HUES48 (cell line): ENCODE results near the gene BACE1-AS.
"Not testable (repeated sequence)": the region's sequence is repeated elsewhere in the genome, so short reads cannot be mapped to it uniquely, and the experiment has no call there.

Experiments used
- H3K27ac ChIP-seq: one replicate; pipeline ENCODE4 v1.7.0; 2013; ENCODE audit warnings: low read depth, low read length, inconsistent platforms
- H3K27me3 ChIP-seq: 2 replicates; pipeline ENCODE4 v1.6.1; 2013; ENCODE audit warnings: mild to moderate bottlenecking, low read length; ENCODE audit not compliant: control insufficient read depth, insufficient read depth
- H3K36me3 ChIP-seq: 2 replicates; pipeline ENCODE4 v1.6.1; 2013; ENCODE audit warnings: low read length; ENCODE audit not compliant: control insufficient read depth, insufficient read depth
- H3K4me1 ChIP-seq: 2 replicates; pipeline ENCODE4 v1.6.1; 2013; ENCODE audit warnings: mild to moderate bottlenecking, low read length; ENCODE audit not compliant: control insufficient read depth, insufficient read depth
- H3K4me3 ChIP-seq: 2 replicates; pipeline ENCODE4 v1.5.1; 2013; ENCODE audit warnings: mild to moderate bottlenecking, low read depth, low read length
- H3K9ac ChIP-seq: 2 replicates; pipeline ENCODE4 v1.6.1; 2013; ENCODE audit warnings: mild to moderate bottlenecking, low read depth, low read length, moderate library complexity
- H3K9me3 ChIP-seq: 2 replicates; pipeline ENCODE4 v1.6.1; 2013; ENCODE audit warnings: low read length; ENCODE audit not compliant: control insufficient read depth, insufficient read depth

Gene BACE1-AS

GRCh38 chr11:117290809-117291396 is at the start of gene BACE1-AS:
BACE1-AS (plus strand) TSS chr11:117291346.
- no peak within 1 kb of the TSS for H3K4me3 ChIP-seq
- H3K9ac ChIP-seq = no peak within 1 kb of the TSS
- H3K9me3 ChIP-seq = no peaks in the 10 kb centered on the region
- H3K27me3 ChIP-seq = no peaks in the 10 kb centered on the region
- no peaks in the 10 kb centered on the region for H3K4me1 ChIP-seq
- peaks cover 44% of the 10 kb centered on the region for H3K36me3 ChIP-seq
- no peak within 1 kb of the TSS for H3K27ac ChIP-seq

GRCh38 chr11:117248341-117248740 is 42.8 kb upstream of the BACE1-AS start:
- no peak overlapping the region for H3K27ac ChIP-seq
- no peak overlapping the region for H3K4me3 ChIP-seq
- H3K9me3 ChIP-seq = no peaks in the 10 kb centered on the region
- no peak overlapping the region for H3K9ac ChIP-seq
- H3K27me3 ChIP-seq = no peaks in the 10 kb centered on the region
- no peaks in the 10 kb centered on the region for H3K4me1 ChIP-seq
- peaks cover 71% of the 10 kb centered on the region for H3K36me3 ChIP-seq

- H3K9me3 ChIP-seq = no peaks in the 10 kb centered on the region
- no peak overlapping the region for H3K9ac ChIP-seq
- H3K4me3 ChIP-seq = no peak overlapping the region
- no peaks in the 10 kb centered on the region for H3K4me1 ChIP-seq
- no peaks in the 10 kb centered on the region for H3K27me3 ChIP-seq
- H3K36me3 ChIP-seq = peaks cover 68% of the 10 kb centered on the region
- H3K27ac ChIP-seq = no peak overlapping the region
These were observed 41.6 kb upstream of the BACE1-AS start for GRCh38 chr11:117249571-117249970.

- Histone ChIP-seq H3K4me1 (no peaks in the 10 kb centered on the region), H3K27me3 (no peaks in the 10 kb centered on the region), H3K9ac (no peak overlapping the region), H3K9me3 (no peaks in the 10 kb centered on the region), H3K4me3 (no peak overlapping the region), H3K36me3 (peaks cover 59% of the 10 kb centered on the region), H3K27ac (no peak overlapping the region)
These were observed 39.6 kb upstream of the BACE1-AS start for GRCh38 chr11:117251506-117251905.

GRCh38 chr11:117255966-117256365 is 35.2 kb upstream of the BACE1-AS start:
- Histone ChIP-seq H3K27me3 (no peaks in the 10 kb centered on the region), H3K9ac (no peak overlapping the region), H3K4me3 (no peak overlapping the region), H3K4me1 (no peaks in the 10 kb centered on the region), H3K9me3 (no peaks in the 10 kb centered on the region), H3K27ac (no peak overlapping the region), H3K36me3 (peaks cover 31% of the 10 kb centered on the region)

- Histone ChIP-seq H3K4me1 (no peaks in the 10 kb centered on the region), H3K9ac (no peak overlapping the region), H3K36me3 (peaks cover 33% of the 10 kb centered on the region), H3K27me3 (no peaks in the 10 kb centered on the region), H3K4me3 (no peak overlapping the region), H3K27ac (no peak overlapping the region), H3K9me3 (no peaks in the 10 kb centered on the region)
These were observed 34.6 kb upstream of the BACE1-AS start for GRCh38 chr11:117256573-117256972.

GRCh38 chr11:117258576-117258975 is 32.6 kb upstream of the BACE1-AS start:
- Histone ChIP-seq H3K27ac (no peak overlapping the region), H3K9ac (no peak overlapping the region), H3K9me3 (no peaks in the 10 kb centered on the region), H3K27me3 (no peaks in the 10 kb centered on the region), H3K4me1 (no peaks in the 10 kb centered on the region), H3K36me3 (peaks cover 28% of the 10 kb centered on the region), H3K4me3 (no peak overlapping the region)

- no peak overlapping the region for H3K4me3 ChIP-seq
These were observed 31.7 kb upstream of the BACE1-AS start for GRCh38 chr11:117259417-117259816.

GRCh38 chr11:117264624-117265323 is 26.4 kb upstream of the BACE1-AS start:
- H3K4me3 ChIP-seq, H3K9ac ChIP-seq, H3K4me1 ChIP-seq, H3K27me3 ChIP-seq, H3K9me3 ChIP-seq, H3K27ac ChIP-seq: not testable (repeated sequence)
- H3K36me3 ChIP-seq = peaks cover 14% of the 10 kb centered on the region

More at GRCh38 chr11:117259417-117259816, 31.7 kb upstream of the BACE1-AS start:
- no peak overlapping the region for H3K9ac ChIP-seq
- H3K27ac ChIP-seq = no peak overlapping the region
- H3K36me3 ChIP-seq = peaks cover 21% of the 10 kb centered on the region
- H3K4me1 ChIP-seq = no peaks in the 10 kb centered on the region
- no peaks in the 10 kb centered on the region for H3K9me3 ChIP-seq
- no peaks in the 10 kb centered on the region for H3K27me3 ChIP-seq

GRCh38 chr11:117265745-117266144 is 25.4 kb upstream of the BACE1-AS start:
- Histone ChIP-seq H3K27ac (no peak overlapping the region), H3K4me3 (no peak overlapping the region), H3K27me3 (no peaks in the 10 kb centered on the region), H3K9me3 (no peaks in the 10 kb centered on the region), H3K4me1 (peaks cover 4% of the 10 kb centered on the region; the same call in 1 of the 2 replicates), H3K9ac (no peak overlapping the region), H3K36me3 (peaks cover 13% of the 10 kb centered on the region)

GRCh38 chr11:117269856-117270255 is 21.3 kb upstream of the BACE1-AS start:
- no peaks in the 10 kb centered on the region for H3K27me3 ChIP-seq
- peaks cover 4% of the 10 kb centered on the region; the same call in 1 of the 2 replicates for H3K4me1 ChIP-seq
- no peaks in the 10 kb centered on the region for H3K9me3 ChIP-seq
- H3K4me3 ChIP-seq = no peak overlapping the region
- no peak overlapping the region for H3K27ac ChIP-seq
- no peak overlapping the region for H3K9ac ChIP-seq
- peaks cover 3% of the 10 kb centered on the region; the same call in 1 of the 2 replicates for H3K36me3 ChIP-seq
